Measurements from ENCODE around the gene C2orf76.
"Not testable (repeated sequence)": the region's sequence is repeated elsewhere in the genome, so short reads cannot be mapped to it uniquely, and the experiment has no call there.

Gene C2orf76

DNA sequence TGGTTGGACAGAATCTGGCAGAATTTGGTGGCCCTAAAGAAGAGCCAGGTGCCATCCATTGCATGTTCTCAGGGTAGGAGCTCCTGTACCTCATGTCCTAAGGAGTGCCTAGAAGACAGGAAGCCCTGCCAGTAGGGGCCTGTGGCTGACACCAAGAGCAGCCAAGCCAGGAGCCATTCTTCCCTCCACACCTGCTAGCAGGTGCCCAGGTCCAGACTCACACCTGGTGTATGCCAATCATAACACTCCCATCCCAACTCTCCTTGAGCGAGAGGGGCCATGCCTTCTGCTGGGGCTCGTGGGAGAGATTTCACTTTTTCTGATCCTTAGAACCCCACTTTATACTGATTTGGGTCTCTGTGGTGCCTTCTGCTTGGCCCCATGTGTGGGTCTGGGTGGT, 38.5 kb upstream of the C2orf76 start:
- TF ChIP-seq, protein P1, sequence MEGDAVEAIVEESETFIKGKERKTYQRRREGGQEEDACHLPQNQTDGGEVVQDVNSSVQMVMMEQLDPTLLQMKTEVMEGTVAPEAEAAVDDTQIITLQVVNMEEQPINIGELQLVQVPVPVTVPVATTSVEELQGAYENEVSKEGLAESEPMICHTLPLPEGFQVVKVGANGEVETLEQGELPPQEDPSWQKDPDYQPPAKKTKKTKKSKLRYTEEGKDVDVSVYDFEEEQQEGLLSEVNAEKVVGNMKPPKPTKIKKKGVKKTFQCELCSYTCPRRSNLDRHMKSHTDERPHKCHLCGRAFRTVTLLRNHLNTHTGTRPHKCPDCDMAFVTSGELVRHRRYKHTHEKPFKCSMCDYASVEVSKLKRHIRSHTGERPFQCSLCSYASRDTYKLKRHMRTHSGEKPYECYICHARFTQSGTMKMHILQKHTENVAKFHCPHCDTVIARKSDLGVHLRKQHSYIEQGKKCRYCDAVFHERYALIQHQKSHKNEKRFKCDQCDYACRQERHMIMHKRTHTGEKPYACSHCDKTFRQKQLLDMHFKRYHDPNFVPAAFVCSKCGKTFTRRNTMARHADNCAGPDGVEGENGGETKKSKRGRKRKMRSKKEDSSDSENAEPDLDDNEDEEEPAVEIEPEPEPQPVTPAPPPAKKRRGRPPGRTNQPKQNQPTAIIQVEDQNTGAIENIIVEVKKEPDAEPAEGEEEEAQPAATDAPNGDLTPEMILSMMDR (conservative IDR thresholded peaks at IDR 0.05; ENCODE audit: low read depth, low read length) = no peak
- no peak for DNase-seq (ENCODE audit: low read depth)
- no peak overlapping the region for H3K4me3 ChIP-seq (ENCODE audit: low read length)

DNA sequence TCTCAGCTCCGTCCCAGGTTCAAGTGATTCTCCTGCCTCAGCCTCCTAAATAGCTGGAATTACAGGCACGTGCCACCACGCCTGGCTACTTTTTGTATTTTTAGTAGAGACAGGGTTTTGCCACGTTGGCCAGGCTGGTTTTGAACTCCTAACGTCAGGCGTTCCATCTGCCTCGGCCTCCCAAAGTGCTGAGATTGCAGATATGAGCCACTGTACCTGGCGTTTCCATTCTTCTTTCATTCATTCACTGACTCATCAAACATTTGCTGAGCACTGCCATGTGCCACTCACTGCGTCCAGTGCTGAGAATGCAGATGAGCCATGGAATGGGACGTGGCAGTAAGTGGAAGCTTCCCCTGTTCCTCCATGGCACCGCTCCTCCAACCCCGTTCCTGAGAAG, 37.0 kb upstream of the C2orf76 start:
- H3K4me3 ChIP-seq (ENCODE audit: low read length); DNase-seq (ENCODE audit: low read depth): not testable (repeated sequence)

DNA sequence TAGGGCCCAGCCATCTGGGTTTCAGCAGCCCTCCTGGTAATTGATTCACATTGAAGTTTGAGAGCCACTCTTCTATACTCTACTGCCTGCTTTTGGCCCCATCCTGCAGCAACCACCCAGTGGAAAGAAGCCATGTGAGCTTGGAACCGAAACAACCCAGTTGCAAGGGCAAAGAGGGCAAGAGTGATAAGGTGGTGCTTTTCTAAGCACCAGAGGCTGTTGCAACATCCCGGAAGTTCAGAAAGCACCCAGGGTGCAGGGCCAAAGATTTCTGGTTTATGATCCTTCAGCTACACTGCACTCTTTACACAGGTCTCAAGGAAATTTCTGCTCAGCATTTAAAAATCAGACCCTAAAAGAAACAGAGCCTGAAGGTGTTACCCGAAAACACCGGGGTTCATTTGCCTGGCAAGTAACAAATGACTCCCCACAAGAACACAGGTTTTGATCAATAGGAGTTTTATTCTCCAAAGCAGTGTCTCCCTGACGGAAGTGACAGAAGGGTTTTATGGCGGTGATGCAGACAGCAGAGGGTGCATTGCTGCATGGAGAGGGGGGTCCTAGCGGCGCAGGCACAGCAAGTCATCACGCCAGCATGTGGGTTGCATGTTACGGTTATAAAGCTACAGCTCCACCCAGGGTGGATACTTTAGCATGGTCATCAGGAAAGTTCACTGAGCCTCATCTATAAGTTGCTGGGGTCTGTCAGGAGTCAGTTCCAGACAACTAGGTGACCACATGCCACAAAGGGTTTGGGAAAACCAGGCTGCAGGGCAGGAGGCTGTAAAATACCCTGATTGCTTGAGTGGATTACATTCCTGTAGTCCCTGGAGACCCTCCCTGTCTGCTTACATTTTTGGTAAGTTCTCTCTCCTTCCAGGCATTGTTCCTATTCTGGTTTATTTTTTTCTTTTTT, 36.3 kb upstream of the C2orf76 start:
- no peak overlapping the region for H3K4me3 ChIP-seq (ENCODE audit: low read length)
- TF ChIP-seq, protein P1 (conservative IDR thresholded peaks at IDR 0.05; ENCODE audit: low read depth, low read length) = no peak
- DNase-seq (ENCODE audit: low read depth) = no peak

DNA sequence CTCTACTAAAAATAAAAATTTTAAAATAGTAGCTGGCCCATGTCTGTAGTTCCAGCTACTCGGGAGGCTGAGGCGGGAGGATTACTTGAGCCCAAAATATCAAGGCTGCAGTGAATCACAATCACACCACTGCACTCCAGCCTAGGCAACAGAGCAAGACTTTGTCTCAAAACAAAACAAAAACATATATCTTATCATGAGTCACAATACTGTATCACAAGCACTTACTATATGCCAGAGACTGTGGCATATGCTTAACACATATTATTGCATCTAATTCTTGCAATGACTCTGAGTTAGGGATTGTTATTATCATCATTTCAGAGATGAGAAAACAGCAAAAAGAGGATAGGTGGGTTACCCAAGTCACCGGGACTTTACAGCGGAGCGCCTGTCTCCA, 35.5 kb upstream of the C2orf76 start:
- DNase-seq (ENCODE audit: low read depth) = no peak
- no peak overlapping the region for H3K4me3 ChIP-seq (ENCODE audit: low read length)
- TF ChIP-seq, protein P1 (conservative IDR thresholded peaks at IDR 0.05; ENCODE audit: low read depth, low read length) = no peak

DNA sequence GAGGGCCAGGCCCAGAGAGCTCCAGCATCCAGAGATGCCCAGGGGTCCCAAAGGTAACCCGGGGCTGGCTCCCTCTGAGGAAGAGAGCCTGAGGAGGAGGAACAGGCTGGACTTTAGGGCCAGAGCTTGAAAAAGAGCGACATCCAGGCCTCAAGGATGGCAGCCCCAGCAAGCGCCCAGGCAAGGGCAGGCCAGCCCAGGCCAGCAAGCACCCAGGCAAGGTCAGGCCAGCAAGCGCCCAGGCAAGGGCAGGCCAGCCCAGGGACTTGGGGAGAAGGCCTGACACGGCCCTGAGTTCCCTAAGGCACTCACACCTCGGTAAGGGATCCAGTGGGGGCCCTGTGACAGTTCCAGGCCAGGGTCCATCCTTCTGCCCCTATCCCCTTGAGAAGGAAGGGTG, 30.6 kb upstream of the C2orf76 start:
- H3K4me3 ChIP-seq (ENCODE audit: low read length) = no peak overlapping the region
- DNase-seq (ENCODE audit: low read depth) = no peak
- TF ChIP-seq, protein P1 (conservative IDR thresholded peaks at IDR 0.05; ENCODE audit: low read depth, low read length) = no peak

DNA sequence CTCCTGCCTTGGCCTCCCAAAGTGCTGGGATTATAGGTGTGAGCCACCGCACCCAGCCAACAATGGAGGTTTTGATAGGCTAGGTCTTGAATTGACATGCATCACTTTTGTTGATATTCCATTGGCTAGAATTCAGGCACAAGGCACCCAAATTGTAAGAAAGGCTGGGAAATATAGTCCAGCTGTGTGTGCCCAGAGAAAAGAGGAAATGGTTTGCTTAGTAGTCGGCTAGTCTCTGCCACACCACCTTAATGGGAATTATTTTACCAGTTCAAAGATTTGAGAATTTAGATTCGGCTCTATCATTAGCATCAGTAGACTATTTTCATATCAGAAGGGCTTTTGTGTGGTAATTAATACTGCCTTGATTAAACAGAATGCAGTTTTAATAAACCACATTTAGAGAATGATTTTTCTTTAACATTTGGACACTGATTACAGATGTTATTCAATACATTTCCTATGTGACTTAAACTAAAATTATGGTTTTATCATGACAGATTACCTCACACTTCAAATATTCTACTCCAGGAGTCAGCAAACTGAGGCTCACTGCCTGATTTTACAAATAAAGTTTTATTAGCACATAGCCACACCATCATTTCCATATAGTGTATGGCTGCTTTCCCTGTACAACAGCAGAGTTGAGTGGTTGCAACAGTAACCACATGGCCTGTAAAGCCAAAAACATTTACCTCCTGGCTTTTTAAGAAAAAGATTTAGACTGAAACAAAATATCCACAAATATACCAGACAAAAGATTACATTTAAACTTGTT, 27.5 kb upstream of the C2orf76 start:
- no peak for DNase-seq (ENCODE audit: low read depth)
- H3K4me3 ChIP-seq (ENCODE audit: low read length) = no peak overlapping the region
- TF ChIP-seq, protein P1 (conservative IDR thresholded peaks at IDR 0.05; ENCODE audit: low read depth, low read length) = no peak

DNA sequence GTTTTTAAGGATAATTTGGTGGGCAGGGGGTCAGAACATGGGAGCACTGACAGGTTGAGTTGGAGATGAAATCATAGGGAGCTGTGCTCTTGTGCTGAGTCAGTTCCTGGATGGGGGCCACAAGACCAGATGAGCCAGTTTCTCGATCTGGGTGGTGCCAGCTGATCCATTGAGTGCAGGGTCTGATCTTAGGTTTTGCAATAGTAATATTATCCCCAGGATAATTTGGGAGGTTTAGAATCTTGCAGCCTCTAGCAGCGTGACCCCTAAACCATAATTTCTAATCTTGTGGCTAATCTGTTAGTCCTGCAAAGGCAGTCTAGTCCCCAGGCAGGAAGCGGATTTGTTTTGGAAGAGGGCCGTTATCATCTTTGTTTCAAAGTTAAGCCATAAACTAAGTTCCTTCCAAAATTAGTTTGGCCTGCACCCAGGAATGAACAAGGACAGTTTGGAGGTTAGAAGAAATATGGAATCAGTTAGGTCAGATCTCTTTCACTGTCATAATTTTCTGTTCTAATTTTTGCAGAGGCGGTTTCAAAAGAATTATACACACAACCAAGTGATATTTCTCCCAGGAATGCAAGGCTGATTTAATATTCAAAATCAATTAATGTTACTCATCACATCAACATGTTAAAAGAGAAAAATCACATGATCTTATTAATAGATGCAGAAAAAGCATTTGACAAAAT, 23.1 kb upstream of the C2orf76 start:
- DNase-seq (ENCODE audit: low read depth) = no peak
- TF ChIP-seq, protein P1 (conservative IDR thresholded peaks at IDR 0.05; ENCODE audit: low read depth, low read length) = no peak
- H3K4me3 ChIP-seq (ENCODE audit: low read length) = no peak overlapping the region
